ENCODE results near the gene CNN3.
"Not testable (repeated sequence)": the region's sequence is repeated elsewhere in the genome, so short reads cannot be mapped to it uniquely, and the experiment has no call there.

CNN3 gene

DNA sequence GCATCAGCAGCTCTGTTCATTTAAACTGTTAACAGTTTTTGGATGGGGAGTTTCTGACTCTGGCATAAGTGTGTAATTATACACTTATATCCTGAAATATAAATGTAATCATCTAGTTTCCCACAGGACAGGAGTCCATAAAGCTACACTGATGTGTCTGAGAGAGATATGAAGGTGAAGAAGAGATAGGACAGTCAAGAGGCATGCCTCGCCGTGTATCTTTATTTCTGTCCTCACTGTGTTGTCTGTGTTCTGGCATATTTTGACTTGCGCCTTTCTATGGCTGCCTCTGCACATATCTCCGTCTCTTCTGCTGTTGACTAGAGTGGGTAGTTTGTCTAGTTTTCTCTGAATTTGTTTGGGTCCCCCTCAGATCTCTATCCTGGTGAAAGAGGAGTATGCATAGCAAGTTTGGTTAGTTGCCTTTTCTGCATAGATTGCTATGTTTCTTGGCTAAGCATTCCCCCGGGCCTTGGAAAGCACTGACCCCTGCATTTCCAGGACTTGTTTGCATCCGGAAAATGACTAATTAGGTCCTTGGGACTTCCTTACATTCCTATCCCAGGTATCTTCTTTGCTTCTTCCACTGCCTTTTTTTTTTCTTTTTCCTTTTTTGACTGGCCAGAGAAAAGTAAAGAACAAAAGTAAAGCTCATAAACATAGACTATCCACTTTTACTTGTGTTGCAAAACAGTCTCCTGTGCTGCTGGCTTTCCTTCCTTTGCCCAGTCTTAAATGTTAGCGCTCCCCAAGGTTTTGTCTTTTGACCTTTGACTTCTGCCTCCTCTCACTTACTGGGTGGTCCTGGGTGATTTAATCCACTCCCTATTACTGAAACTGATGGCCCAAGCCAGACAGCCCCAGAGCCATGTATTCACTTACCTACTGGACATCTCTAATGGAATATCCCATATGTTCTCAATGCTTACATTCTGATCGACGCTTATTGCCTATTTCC is 27.6 kb upstream of the CNN3 start:
- H3K4me1 Mint-ChIP-seq: no peaks in the 10 kb centered on the region
- no peak overlapping the region for H3K4me3 Mint-ChIP-seq
- H3K27me3 Mint-ChIP-seq: no peaks in the 10 kb centered on the region
- H3K9me3 Mint-ChIP-seq: peaks cover 0 to 2% of the 10 kb centered on the region in 2 donors
- ATAC-seq (replicated peaks): no peak
- H3K36me3 Mint-ChIP-seq: no peaks in the 10 kb centered on the region
- no peak overlapping the region for H3K27ac Mint-ChIP-seq
- DNase-seq: no peak

- H3K4me3 Mint-ChIP-seq: no peak overlapping the region
- ATAC-seq (replicated peaks): no peak
- H3K9me3 Mint-ChIP-seq: peaks cover 0 to 2% of the 10 kb centered on the region in 2 donors
- no peaks in the 10 kb centered on the region for H3K27me3 Mint-ChIP-seq
- DNase-seq: no peak
- no peak overlapping the region for H3K27ac Mint-ChIP-seq
- no peaks in the 10 kb centered on the region for H3K36me3 Mint-ChIP-seq
- H3K4me1 Mint-ChIP-seq: no peaks in the 10 kb centered on the region
These were observed 26.8 kb upstream of the CNN3 start for GRCh38 chr1:94953746-94954145.

DNA sequence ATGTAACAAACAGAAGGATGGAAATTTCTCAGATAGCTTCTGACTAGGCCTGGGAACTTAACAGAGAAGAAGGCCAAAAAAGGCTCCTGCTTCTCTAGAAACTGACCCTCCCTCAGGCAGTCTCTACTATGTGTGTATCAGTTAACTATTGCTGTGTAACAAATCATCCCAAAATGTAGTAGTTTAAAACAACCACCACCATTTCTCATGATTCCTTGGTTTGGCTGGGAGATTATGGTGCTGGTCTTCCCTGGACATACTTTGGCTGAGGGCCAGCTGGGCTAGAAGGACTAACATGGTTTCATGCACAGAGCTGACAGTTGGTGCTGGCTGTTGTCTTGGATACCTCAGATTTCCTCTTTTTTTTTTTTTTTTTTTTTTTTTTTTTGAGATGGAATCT is 26.2 kb upstream of the CNN3 start:
- ATAC-seq (replicated peaks): no peak
- no peaks in the 10 kb centered on the region for H3K27me3 Mint-ChIP-seq
- no peak overlapping the region for H3K4me3 Mint-ChIP-seq
- H3K27ac Mint-ChIP-seq: no peak overlapping the region
- no peaks in the 10 kb centered on the region for H3K4me1 Mint-ChIP-seq
- no peak for DNase-seq
- H3K36me3 Mint-ChIP-seq: no peaks in the 10 kb centered on the region
- H3K9me3 Mint-ChIP-seq: peaks cover 0 to 2% of the 10 kb centered on the region in 2 donors

GRCh38 chr1:94952539-94952938 is 25.6 kb upstream of the CNN3 start:
- DNase-seq: no peak
- Mint-ChIP-seq H3K27ac (no peak overlapping the region), H3K9me3 (peaks cover 0 to 2% of the 10 kb centered on the region in 2 donors), H3K4me3 (no peak overlapping the region), H3K4me1 (no peaks in the 10 kb centered on the region), H3K36me3 (no peaks in the 10 kb centered on the region), H3K27me3 (no peaks in the 10 kb centered on the region)
- no peak for ATAC-seq (replicated peaks)

- H3K4me1 Mint-ChIP-seq: no peaks in the 10 kb centered on the region
- H3K9me3 Mint-ChIP-seq: peaks cover 0 to 2% of the 10 kb centered on the region in 2 donors
- no peak overlapping the region for H3K27ac Mint-ChIP-seq
- H3K4me3 Mint-ChIP-seq: no peak overlapping the region
- DNase-seq (no peak), ATAC-seq (replicated peaks) (no peak)
- no peaks in the 10 kb centered on the region for H3K36me3 Mint-ChIP-seq
- no peaks in the 10 kb centered on the region for H3K27me3 Mint-ChIP-seq
These were observed 24.7 kb upstream of the CNN3 start for GRCh38 chr1:94951509-94952208.

DNA sequence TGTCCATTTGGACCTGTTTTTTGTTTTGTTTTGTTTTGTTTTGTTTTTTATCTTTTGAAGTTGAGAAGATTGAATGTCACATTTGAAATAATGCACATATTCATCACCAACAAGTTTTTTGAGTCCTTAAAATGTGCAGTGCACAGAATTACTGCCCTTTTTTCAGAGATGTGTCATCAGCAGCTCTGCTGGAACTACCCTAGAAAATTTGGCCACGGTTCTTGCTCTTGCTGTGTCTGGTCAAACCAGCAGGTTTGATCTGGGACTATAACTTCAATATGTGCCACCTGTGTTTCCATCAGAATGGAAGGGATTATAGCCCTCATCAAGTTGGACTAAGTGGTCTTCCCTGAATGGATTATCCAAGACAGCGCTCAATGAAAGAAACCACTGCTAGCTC is 24.1 kb upstream of the CNN3 start:
- H3K4me3 Mint-ChIP-seq: no peak overlapping the region
- DNase-seq (no peak), ATAC-seq (replicated peaks) (no peak)
- no peaks in the 10 kb centered on the region for H3K4me1 Mint-ChIP-seq
- no peaks in the 10 kb centered on the region for H3K36me3 Mint-ChIP-seq
- peaks cover 0 to 2% of the 10 kb centered on the region in 2 donors for H3K9me3 Mint-ChIP-seq
- no peaks in the 10 kb centered on the region for H3K27me3 Mint-ChIP-seq
- H3K27ac Mint-ChIP-seq: no peak overlapping the region

DNA sequence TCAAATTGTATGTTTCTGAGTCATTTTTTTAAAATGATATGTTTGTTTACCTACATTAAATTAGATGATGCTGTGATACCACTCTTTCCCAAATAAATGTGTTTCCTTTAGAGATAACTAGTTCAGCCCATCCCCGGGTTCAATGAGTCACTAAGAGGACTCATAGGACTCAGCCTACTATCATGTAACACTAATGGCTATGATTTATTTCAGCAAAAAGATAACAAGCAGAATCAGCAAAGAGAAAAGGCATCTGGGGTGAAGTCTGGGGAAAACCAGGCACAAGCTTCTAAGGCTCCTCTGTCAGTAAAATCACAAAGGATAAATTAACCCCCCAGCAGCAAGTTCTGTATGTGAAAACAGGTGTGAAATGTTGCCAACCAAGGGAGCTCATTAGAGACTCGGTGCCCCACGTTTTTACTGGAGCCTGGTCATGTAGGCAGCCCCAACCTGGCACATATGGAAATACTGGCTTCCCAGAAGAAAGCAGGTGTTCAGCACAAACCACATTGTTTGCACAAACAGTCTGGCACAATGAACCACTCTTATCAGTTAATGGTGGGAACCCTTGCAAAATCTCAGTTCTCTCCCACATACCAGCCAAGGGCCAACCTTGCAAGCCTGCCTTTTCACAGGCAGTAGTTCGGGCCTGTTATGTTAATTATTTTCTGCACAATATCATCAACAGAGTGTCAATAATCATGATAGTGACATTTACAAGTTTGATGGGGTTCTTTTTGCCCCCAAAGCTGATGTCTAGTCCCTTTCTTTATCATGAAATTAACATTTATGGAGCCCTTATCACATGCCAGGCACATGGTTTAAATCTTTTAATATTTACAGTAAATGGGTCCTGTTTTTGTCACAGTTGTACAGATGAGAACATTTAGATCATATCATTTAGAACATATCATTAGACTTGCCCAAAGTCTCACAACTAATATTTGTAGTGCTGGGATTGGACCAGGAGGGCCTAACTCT is 23.1 kb upstream of the CNN3 start:
- no peaks in the 10 kb centered on the region for H3K27me3 Mint-ChIP-seq
- no peaks in the 10 kb centered on the region for H3K4me1 Mint-ChIP-seq
- ATAC-seq (replicated peaks) (no peak), DNase-seq (no peak)
- H3K9me3 Mint-ChIP-seq: peaks cover 0 to 2% of the 10 kb centered on the region in 2 donors
- H3K27ac Mint-ChIP-seq: no peak overlapping the region
- H3K36me3 Mint-ChIP-seq: no peaks in the 10 kb centered on the region
- H3K4me3 Mint-ChIP-seq: no peak overlapping the region

DNA sequence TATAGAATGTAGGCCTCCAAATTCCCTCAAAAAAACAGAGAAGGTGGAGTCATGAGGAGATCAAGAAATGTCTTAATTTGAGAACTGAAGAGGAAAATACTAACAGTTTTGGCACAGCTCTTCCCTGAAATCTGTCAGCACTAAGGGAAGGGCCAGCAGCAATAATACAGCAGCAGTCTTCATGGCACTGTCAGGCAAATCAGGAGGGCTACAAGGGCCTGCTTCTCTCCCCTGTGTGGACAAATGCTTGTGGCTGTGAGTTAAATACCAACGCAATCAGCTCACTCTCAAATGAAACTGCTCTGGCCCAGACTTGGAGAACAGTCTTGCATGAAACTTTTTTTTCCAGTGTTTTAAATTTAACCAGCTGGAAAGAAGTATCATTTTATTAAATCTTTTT is 20.5 kb upstream of the CNN3 start:
- DNase-seq (no peak), ATAC-seq (replicated peaks) (no peak)
- Mint-ChIP-seq H3K4me3 (no peak overlapping the region), H3K4me1 (no peaks in the 10 kb centered on the region), H3K27me3 (peaks cover 0 to 6% of the 10 kb centered on the region in 2 donors), H3K9me3 (no peaks in the 10 kb centered on the region), H3K36me3 (no peaks in the 10 kb centered on the region), H3K27ac (no peak overlapping the region)

DNA sequence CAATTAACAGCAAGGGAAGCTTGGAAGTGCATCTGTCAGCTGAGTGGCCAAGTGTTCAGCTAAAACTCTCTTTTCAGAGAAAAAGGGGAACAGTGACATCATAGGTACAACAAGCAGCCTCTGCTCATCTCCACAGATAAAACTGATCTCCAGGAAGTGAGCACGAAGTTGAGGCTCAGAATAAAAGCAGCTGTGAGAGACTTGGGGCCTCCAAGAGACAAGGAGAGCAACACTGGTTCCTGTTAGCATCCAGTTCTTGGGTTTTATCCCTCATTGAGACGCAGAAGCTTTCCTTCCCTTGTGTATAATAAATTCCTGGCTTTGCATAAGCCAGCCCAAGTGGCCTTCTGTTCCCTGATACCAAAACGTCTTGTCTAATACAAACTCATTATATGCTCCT is 20.0 kb upstream of the CNN3 start:
- ATAC-seq (replicated peaks) (no peak), DNase-seq (no peak)
- Mint-ChIP-seq H3K4me3 (no peak overlapping the region), H3K27ac (no peak overlapping the region), H3K36me3 (no peaks in the 10 kb centered on the region), H3K27me3 (peaks cover 0 to 6% of the 10 kb centered on the region in 2 donors), H3K4me1 (no peaks in the 10 kb centered on the region), H3K9me3 (no peaks in the 10 kb centered on the region)

DNA sequence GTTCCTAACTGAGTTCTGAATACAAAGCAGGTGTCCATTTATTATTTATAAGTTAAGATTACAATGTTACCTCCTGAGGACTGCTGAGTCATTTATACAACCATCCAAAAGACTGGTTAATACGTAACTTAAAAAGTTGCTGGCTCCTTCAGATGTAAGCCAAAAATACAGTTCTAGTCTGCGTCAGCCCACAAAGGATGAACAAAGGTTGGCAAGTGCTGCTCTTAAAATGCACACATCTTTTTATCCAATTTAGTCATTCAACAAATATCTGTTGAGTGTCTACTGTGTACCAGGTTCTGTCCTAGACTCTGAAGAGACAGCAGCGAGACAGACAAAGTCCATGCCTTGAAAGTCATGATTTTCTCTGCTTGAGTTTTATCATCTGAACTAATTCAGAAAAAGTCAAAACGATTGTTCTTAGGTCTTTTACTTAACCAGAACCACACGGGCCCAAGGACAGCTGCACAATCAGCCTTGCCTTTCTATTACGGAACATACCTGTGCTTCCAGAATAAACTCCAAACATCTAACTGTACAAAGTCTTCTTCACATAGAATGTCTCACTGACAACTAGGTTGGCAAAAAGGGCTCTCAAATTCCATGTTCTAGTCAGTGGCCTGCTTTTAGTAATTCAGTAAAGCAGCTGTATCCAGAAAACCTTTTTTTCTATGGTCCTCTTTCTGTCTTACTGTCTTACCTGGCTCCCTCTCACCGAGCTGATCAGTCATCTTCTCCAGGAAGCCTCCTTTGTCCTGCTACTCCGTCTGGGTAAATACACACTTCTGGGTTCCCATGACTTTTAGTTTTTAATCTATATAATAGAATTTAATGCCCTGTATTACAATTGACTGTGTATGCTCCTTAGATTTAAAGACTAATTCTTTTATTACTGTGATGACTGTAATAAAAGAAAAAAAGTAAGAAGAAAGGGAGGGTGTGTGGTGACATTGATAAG is 15.5 kb upstream of the CNN3 start:
- no peak overlapping the region for H3K4me3 Mint-ChIP-seq
- H3K27me3 Mint-ChIP-seq: peaks cover 0 to 6% of the 10 kb centered on the region in 2 donors
- no peaks in the 10 kb centered on the region for H3K4me1 Mint-ChIP-seq
- H3K27ac Mint-ChIP-seq: no peak overlapping the region
- H3K36me3 Mint-ChIP-seq: no peaks in the 10 kb centered on the region
- ATAC-seq (replicated peaks) (no peak), DNase-seq (no peak)
- no peaks in the 10 kb centered on the region for H3K9me3 Mint-ChIP-seq

DNA sequence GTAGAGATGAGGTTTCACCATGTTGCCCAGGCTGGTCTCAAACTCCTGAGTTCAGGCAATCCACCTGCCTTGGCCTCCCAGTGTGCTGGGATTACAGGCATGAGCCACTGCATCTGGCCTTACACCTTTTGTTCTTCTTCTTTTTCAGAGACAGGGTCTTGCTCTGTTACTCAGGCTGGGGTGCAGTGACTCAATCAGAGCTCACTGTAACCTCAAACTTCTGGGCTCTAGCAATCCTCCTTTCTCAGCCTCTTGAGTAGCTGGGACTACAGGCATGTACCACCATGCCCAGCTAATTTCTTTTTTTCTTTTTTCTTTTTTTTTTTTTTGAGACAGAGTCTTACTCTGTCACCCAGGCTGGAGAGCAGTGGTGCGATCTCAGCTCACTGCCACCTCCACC is 14.6 kb upstream of the CNN3 start:
- not testable (repeated sequence) for ATAC-seq (replicated peaks); H3K27me3 Mint-ChIP-seq; H3K4me1 Mint-ChIP-seq; DNase-seq; H3K27ac Mint-ChIP-seq; H3K4me3 Mint-ChIP-seq; H3K9me3 Mint-ChIP-seq; H3K36me3 Mint-ChIP-seq

DNA sequence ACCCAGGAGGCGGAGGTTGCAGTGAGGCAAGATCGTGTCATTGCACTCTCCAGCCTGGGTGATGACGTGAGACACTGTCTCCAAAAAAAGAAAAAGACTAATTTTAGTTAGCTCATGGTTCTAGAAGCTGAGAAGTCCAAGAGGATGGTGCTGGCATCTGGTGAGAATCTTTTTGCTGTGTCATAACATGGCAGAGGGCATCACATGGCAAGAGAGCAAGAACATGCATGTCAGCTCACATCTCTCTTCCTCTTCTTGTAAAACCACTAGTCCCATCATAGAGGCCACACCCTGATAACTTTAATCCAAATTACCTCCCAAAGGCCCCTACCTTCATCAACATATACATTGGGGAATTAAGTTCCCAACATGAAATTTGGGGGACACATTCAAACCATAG is 13.8 kb upstream of the CNN3 start:
- DNase-seq (no peak), ATAC-seq (replicated peaks) (no peak)
- Mint-ChIP-seq H3K4me3 (no peak overlapping the region), H3K27me3 (peaks cover 0 to 6% of the 10 kb centered on the region in 2 donors), H3K36me3 (no peaks in the 10 kb centered on the region), H3K27ac (no peak overlapping the region), H3K9me3 (no peaks in the 10 kb centered on the region), H3K4me1 (no peaks in the 10 kb centered on the region)

DNA sequence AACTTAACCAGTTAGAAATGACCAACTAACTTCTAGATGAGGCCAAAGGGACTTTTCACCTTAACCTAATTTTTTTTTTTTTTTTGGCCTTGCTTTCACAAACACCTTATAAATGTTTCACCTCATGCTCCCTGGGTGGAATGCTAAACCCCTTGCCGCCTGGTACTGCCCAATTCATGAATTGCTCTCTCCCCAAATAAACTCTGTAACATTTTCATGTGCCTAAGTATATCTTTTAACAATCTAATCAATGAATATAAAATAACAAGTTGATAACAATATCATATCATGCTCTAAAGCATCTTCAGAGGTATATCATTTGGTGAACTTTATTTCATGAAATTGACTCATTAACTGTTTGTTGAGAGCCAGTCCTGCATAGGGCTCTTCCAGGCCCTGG is 10.9 kb upstream of the CNN3 start:
- Mint-ChIP-seq H3K36me3 (no peaks in the 10 kb centered on the region), H3K9me3 (no peaks in the 10 kb centered on the region)
- no peak for ATAC-seq (replicated peaks)

More for the DNA sequence above, 10.9 kb upstream of the CNN3 start:
- no peak overlapping the region for H3K4me3 Mint-ChIP-seq
- H3K27ac Mint-ChIP-seq: no peak overlapping the region
- H3K27me3 Mint-ChIP-seq: no peaks in the 10 kb centered on the region
- H3K4me1 Mint-ChIP-seq: no peaks in the 10 kb centered on the region
- DNase-seq: no peak
